Psoas muscle (tissue), 8 donors: ENCODE data around the gene BCAR1. TPM values are rescaled to one million over a fixed set of nuclear protein-coding genes. Genes with fewer than 3 reads are reported as not detected.

Experiments used
- ATAC-seq, 4 donors: fragments of 200-7000 bp; cut with Tn5 transposase; one replicate each; pipeline ENCODE4 v1.9.1; 2020; ENCODE audit warnings: moderate library complexity in 3 of 4, mild to moderate bottlenecking in 2 of 4
- DNase-seq, 2 donors: peaks; one replicate each; pipeline ENCODE4 v3.0.0-alpha.2; 2020
- H3K27ac ChIP-seq: fragments of 200-600 bp; one replicate; pipeline ENCODE4 v1.8.0; 2022
- H3K27me3 ChIP-seq, 3 donors: fragments of 200-600 bp in 1 of 3; one replicate each; pipeline versions ENCODE4 v1.6.1 to v1.8.0; 2013 to 2022; ENCODE audit warnings: low read length in 2 of 3, mild to moderate bottlenecking in 2 of 3, moderate library complexity in 1 of 3; ENCODE audit not compliant: insufficient read depth in 3 of 3
- H3K36me3 ChIP-seq, 2 donors: fragments of 200-600 bp in 1 of 2; one replicate each; pipeline versions ENCODE4 v1.6.1 to v1.8.0; 2013 to 2022; ENCODE audit warnings: low read depth in 1 of 2, mild to moderate bottlenecking in 1 of 2, moderate library complexity in 1 of 2; ENCODE audit not compliant: insufficient read depth in 1 of 2
- H3K4me1 ChIP-seq: fragments of 200-600 bp; one replicate; pipeline ENCODE4 v1.8.0; 2022
- H3K4me3 ChIP-seq: fragments of 200-600 bp; one replicate; pipeline ENCODE4 v1.8.0; 2022; ENCODE audit warnings: mild to moderate bottlenecking
- H3K9me3 ChIP-seq: fragments of 200-600 bp; one replicate; pipeline ENCODE4 v1.8.0; 2022
- WGBS, 3 donors: extraction: QIAGEN DNeasy Blood & Tissue Kit; methylation state at CpG; one replicate each; pipeline versions ENCODE4 v1.1.6 to v1.1.7; 2013; 5-methylcytosine and 5-hydroxymethylcytosine counted together
- intact Hi-C, 2 donors: fragments of 100-400 bp; cut with DNase I; formaldehyde crosslinking; loops; one replicate each; pipeline versions ENCODE4 v1.11.0 to v1.14.2; 2022
- polyA plus RNA-seq, 3 donors: library from polyadenylated mRNA; stranded (reverse); fragments of 200-250 nt; gene quantifications; one replicate each; pipeline ENCODE4 v1.2.3, GENCODE V29; 2013
- total RNA-seq, 4 donors: library from RNA; stranded (reverse); fragmentation: NEBNext Ultra II Directional in 2 of 4; extraction: Animal tissue kit (Norgen Biotek cat#: 25700) in 2 of 4; gene quantifications; one replicate each; pipeline versions ENCODE4 v1.2.1 to v1.2.4, GENCODE V29; 2021 to 2023
- TF ChIP-seq, protein P1 (sequence below): fragments of 200-600 bp; IDR thresholded peaks from one replicate; pipeline ENCODE4 v1.8.0; 2022; ENCODE audit warnings: antibody characterized with exemption
- donor health status: healthy with polysubstance abuse.
- donor health status: DM: no; HTN: no; CAD: no; lungs with moderate emphysema.
- donor health status: Bipolar disorder and iron deficiency.
- donor health status: healthy.
- donor health status: DM: yes; HTN: yes; CAD: no.
- donor health status: DM: no; HTN: no; CAD: no.
- donor health status: DM: no; HTN: no; CAD: no.
- donor health status: DM: yes; HTN: yes; CAD: no.

Gene BCAR1
- total and polyA plus RNA-seq, 7 donors, result 61.8 to 108 (median 78.7) TPM

DNA sequence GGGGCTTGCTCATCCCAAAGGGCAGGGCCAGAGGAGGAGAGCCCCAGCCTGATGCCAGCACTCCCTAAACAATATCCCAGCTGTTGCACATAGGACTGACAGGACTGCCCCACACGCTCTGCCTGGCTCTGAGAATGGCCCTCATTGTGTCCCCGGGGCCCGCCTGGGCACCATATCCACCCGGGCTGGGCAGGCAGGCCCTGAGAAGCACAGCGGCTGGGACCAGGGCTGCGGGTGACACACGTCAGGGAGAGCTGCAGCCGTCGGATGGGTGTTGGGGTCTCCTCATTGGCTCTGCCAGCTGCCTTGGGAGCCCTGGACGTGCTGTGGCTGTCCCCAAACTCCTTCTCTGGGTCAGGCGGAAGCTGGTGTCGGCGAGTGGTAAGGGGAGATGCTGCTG lies 4.2 kb downstream of the BCAR1 start:
- no peak overlapping the region for H3K4me3 ChIP-seq
- peak overlapping the region; percentile 93 for H3K27ac ChIP-seq
- H3K9me3 ChIP-seq, result no peaks in the 10 kb centered on the region
- WGBS, 3 donors, result 56 to 80% (median 63%) methylated on average over 13 of the region's 13 CpGs
- TF ChIP-seq, protein P1, sequence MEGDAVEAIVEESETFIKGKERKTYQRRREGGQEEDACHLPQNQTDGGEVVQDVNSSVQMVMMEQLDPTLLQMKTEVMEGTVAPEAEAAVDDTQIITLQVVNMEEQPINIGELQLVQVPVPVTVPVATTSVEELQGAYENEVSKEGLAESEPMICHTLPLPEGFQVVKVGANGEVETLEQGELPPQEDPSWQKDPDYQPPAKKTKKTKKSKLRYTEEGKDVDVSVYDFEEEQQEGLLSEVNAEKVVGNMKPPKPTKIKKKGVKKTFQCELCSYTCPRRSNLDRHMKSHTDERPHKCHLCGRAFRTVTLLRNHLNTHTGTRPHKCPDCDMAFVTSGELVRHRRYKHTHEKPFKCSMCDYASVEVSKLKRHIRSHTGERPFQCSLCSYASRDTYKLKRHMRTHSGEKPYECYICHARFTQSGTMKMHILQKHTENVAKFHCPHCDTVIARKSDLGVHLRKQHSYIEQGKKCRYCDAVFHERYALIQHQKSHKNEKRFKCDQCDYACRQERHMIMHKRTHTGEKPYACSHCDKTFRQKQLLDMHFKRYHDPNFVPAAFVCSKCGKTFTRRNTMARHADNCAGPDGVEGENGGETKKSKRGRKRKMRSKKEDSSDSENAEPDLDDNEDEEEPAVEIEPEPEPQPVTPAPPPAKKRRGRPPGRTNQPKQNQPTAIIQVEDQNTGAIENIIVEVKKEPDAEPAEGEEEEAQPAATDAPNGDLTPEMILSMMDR, result no peak
- DNase-seq (no peak), ATAC-seq (no peak)
- H3K4me1 ChIP-seq, result peaks cover 81% of the 10 kb centered on the region
- H3K36me3 ChIP-seq, result peaks cover 0 to 11% of the 10 kb centered on the region in 2 donors
- no peaks in the 10 kb centered on the region for H3K27me3 ChIP-seq
- intact Hi-C loops, result no loop called here

DNA sequence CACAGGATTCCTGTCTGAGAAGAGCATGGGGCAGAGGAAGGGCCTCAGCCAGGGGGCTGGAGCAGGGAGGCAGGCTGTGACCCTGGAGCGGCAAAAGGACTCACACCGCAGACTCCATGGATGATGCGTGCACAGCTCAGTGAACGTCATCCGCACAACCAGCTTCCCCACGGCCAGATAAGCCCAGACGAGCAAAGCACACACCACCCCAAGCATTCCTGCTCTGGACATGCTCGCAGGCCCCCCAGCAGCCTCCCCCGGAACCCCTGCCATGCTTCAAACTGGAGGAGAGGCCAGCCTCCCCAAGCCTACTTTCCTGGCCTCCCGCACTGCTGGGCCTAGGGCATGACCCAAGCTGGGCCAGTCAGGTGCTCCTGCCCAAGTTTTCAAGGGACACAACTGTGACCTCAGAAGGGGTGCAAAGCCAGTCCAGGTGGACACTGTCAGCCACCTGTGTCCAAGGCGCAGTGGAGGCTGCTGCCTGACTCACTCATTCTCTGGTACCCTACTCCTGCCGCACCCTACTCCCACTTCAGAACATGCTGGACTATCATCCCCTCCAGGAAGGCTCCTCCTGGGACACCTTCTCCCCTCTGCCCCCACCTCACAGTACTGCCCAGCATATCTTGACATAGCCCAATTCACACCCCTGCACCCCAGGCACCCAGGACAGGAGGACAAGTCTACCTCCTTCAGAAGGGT lies 4.8 kb downstream of the BCAR1 start:
- DNase-seq (no peak), ATAC-seq (no peak)
- Histone ChIP-seq H3K36me3 (peaks cover 0 to 17% of the 10 kb centered on the region in 2 donors), H3K4me3 (no peak overlapping the region), H3K27ac (peak overlapping the region; percentile 93), H3K9me3 (no peaks in the 10 kb centered on the region), H3K4me1 (peaks cover 80% of the 10 kb centered on the region), H3K27me3 (no peaks in the 10 kb centered on the region)
- 83 to 91% (median 86%) methylated on average over 11 to 12 of the region's 12 CpGs for WGBS, 3 donors
- intact Hi-C loops, result no loop called here
- TF ChIP-seq, protein P1, result no peak

DNA sequence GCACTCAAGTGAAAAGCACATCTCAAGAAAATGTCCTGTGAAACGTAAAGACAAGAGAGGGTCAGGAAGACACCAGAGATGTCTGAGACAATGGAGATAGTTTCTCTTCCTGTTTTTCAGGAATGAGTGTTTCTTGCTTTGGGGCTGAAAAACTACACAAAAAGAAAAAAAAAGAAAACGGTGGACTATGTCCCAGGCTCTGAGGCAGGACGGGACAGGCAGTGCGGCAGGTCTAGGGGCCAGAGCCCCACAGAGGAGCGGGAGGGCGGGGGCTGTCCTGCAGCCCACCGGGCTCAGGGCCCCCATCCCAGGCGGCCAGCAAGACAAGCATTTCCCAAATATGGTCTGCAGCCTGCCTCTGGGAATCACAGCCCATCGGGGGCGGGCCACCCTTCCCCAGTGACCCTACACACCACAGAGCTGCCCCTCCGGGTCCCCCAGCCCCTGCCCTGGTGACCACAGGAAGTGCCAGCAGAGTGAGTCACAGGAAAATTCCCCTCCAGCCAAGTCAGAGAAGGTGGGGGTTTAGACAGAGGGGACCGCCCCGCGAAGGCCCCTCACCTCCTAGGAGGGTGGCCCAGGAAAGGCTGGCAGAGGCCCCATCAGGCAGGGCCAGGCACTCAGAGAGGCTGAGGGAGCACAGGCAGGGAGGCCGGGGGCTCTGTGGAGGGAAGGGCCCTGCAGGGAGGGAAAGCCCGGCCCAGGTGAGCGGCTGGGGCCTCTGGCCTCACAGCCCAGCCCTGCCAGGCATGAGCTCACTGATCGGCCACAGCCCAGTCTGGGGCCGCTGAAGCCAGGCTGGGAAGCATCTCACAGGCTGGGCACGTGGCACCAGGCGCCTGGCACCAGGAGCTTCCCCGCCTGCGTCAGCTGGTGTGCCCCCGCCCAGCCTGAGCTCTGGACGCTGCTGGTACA lies 6.3 kb downstream of the BCAR1 start:
- no peaks in the 10 kb centered on the region for H3K27me3 ChIP-seq
- TF ChIP-seq, protein P1, result no peak
- ATAC-seq, result peak; percentile 86 to 89 (median 87)
- no peaks in the 10 kb centered on the region for H3K9me3 ChIP-seq
- WGBS, 3 donors, result 23 to 24% (median 24%) methylated on average over 19 to 25 of the region's 25 CpGs
- DNase-seq, result peak; percentile 90 to 96
- H3K27ac ChIP-seq, result peak overlapping the region; percentile 93
- intact Hi-C loops, result no loop called here
- H3K4me1 ChIP-seq, result peaks cover 93% of the 10 kb centered on the region
- peak overlapping the region; percentile 48 for H3K4me3 ChIP-seq
- peaks cover 0 to 30% of the 10 kb centered on the region in 2 donors for H3K36me3 ChIP-seq

DNA sequence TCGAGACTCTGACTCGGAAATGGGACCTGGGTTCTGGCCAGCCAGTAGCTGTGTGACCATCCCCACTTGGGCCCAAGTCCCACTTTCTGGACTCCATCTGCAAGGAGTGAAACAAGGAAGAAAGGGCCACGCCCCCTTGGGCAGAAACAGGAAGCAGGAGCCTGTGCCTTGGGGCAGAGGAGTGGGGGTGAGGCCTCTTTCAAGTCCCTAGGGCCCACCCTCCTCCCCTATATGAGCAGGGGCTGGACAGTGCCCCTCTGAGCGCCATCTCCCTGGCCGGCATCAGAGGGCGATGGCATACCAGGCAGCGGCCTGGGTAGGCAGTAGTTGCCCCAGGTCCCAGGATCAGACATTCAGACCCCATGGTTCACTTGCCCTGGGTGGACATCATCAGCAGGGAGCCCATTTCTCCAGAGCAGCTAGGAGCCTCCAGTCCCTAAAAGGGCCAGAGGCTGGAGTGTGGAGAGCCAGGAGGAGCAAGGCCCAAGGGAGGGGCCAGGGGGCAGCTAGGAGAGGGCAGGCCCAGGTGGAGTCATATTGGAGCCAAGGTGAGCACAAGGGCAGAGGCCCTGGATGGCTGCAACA lies 7.1 kb downstream of the BCAR1 start:
- DNase-seq, result no peak
- H3K36me3 ChIP-seq, result peaks cover 0 to 33% of the 10 kb centered on the region in 2 donors
- peaks cover 93% of the 10 kb centered on the region for H3K4me1 ChIP-seq
- no peaks in the 10 kb centered on the region for H3K27me3 ChIP-seq
- ATAC-seq, result no peak
- 63 to 68% (median 64%) methylated on average over 7 of the region's 7 CpGs for WGBS, 3 donors
- intact Hi-C loops, result no loop called here
- peak overlapping the region; percentile 93 for H3K27ac ChIP-seq
- TF ChIP-seq, protein P1, result no peak
- no peaks in the 10 kb centered on the region for H3K9me3 ChIP-seq
- H3K4me3 ChIP-seq, result peak overlapping the region; percentile 48
